ENCODE measurements around the gene AGK. TPM values are rescaled to one million over a fixed set of nuclear protein-coding genes. Genes with fewer than 3 reads are reported as not detected.
"Not testable (repeated sequence)": the region's sequence is repeated elsewhere in the genome, so short reads cannot be mapped to it uniquely, and the experiment has no call there.

The AGK gene
- total and polyA plus RNA-seq, 8 donors: 2.9 to 42.8 (median 12.7) TPM

GRCh38 chr7:141646826-141647480 lies 95.7 kb downstream of the AGK start:
- no peak overlapping the region for H3K27ac ChIP-seq
- DNase-seq: no peak
- H3K4me1 ChIP-seq: peaks cover 5 to 21% (median 13%) of the 10 kb centered on the region in 4 donors
- no peaks in the 10 kb centered on the region for H3K9me3 ChIP-seq
- H3K27me3 ChIP-seq: no peaks in the 10 kb centered on the region
- H3K4me3 ChIP-seq: no peak overlapping the region
- TF ChIP-seq EP300 (IDR thresholded peaks at IDR 0.05): no peak
- no peak for TF ChIP-seq POLR2AphosphoS5 (IDR thresholded peaks at IDR 0.05)
- TF ChIP-seq CTCF (IDR thresholded peaks at IDR 0.05): no peak
- TF ChIP-seq POLR2A (IDR thresholded peaks at IDR 0.05): no peak
- intact Hi-C loops (cut with DNase I; ENCODE audit: low total_unique reads): no loop called here
- H3K36me3 ChIP-seq: peaks cover 0 to 19% (median 11%) of the 10 kb centered on the region in 4 donors
- 87 to 94% (median 91%) methylated on average over 6 of the region's 6 CpGs for WGBS, 5 donors

DNA sequence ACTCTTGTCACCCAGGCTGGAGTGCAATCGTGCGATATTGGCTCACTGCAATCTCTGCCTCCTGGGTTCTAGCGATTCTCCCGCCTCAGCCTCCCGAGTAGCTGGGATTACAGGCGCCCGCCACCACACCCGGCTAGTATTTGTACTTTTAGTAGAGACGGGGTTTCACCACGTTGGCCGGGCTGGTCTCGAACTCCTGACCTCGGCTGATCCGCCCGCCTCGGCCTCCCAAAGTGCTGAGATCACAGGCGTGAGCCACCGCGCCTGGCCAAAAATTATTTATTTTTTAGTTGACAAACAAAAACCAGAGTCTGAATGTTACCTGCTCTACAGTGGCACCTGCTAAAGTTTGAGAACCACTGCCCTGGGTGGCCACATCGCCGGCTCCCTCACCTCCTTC lies 96.5 kb downstream of the AGK start:
- H3K27me3 ChIP-seq; H3K27ac ChIP-seq; H3K9me3 ChIP-seq; intact Hi-C loops (cut with DNase I; ENCODE audit: low total_unique reads); H3K4me3 ChIP-seq; DNase-seq: not testable (repeated sequence)
- 94 to 97% (median 96%) methylated on average over 21 of the region's 21 CpGs for WGBS, 5 donors
- Histone ChIP-seq H3K4me1 (peaks cover 5 to 21% (median 13%) of the 10 kb centered on the region in 4 donors), H3K36me3 (peaks cover 3 to 18% (median 9%) of the 10 kb centered on the region in 4 donors)

DNA sequence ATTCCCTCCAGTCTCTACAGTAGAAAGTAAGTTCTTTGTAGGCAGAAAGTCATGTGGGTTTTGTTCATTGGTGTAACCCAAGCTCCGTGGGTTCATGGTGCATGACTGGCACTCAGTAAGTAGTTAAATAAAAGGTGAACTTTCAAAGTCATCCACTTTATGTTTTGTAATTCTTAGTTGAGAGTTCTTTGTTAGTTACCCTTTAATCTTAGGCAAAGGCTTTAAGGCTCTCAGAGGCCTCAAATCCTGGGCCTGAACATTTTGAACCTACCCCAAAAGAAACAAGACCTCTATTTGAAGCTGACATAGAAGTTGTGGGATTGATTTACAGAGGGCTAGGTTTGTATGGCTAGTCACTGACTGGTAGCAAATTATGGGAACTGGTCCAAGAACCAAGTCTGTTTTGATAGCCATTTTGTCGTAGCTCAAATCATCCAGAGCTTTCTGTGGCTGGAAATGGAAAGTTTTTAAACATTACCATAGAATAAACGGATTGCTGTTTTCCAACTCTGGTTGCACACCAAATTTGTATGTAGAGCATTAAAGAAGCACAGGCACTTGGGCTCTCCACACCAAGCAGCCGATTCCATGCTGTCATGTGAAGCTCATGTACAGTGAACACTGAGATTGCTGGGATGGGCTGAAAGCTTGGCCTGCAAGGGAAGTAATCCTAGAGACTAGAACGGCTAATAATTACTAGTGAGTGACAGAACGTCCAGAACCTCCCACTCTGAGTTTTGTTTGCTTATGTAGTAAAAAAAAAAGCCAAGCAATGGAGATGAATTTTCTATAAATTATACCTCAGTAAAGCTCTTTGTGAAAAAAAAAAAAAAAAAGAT lies 97.3 kb downstream of the AGK start:
- Histone ChIP-seq H3K27me3 (no peaks in the 10 kb centered on the region), H3K9me3 (no peaks in the 10 kb centered on the region), H3K4me3 (no peak overlapping the region), H3K27ac (peak overlapping the region in 3 of 5 donors; percentile 2 to 29 (median 7)), H3K4me1 (peaks cover 5 to 21% (median 13%) of the 10 kb centered on the region in 4 donors), H3K36me3 (peaks cover 11 to 23% (median 14%) of the 10 kb centered on the region in 4 donors)
- DNase-seq: no peak
- intact Hi-C loops (cut with DNase I; ENCODE audit: low total_unique reads): no loop called here
- no peak for TF ChIP-seq POLR2A (IDR thresholded peaks at IDR 0.05)
- TF ChIP-seq EP300 (IDR thresholded peaks at IDR 0.05): no peak
- no peak for TF ChIP-seq CTCF (IDR thresholded peaks at IDR 0.05)
- no peak for TF ChIP-seq POLR2AphosphoS5 (IDR thresholded peaks at IDR 0.05)
- WGBS, 5 donors: 33 to 59% (median 39%) methylated on average over 6 of the region's 6 CpGs

DNA sequence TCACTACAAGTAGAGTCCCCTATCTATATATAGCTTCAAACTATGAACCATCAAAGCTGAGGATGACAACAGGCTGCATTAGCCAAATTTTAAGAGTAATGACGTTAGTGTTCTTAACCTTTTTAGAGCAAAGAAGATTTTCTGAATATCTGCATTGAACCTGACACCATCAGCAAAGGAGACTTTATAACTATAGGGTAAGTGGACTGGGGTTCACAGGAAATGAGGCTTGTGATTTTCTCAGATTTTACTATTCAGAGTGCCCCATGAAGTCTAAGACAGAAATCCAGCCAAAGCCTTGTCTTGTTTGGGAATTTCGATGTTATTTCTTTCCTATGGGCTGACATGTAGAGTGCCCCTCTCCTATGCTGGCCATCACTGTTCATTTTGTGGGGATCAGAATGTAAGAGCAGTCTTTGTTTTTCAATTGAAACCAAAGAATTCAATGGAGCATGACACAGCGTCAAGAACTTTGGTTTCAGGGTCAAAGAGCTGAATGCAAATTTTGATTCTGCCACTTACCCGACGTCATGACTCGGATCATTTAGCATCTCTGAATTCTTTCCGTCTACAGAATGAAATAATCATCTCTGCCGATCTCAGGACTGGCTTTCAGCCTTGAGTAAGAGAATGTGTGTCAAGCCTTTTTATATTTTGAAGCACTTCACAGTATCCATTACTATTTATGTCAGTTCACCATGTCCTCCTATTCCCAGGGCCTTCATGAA lies 98.1 kb downstream of the AGK start:
- WGBS, 5 donors: 75 to 87% (median 78%) methylated on average over 8 of the region's 8 CpGs
- peaks cover 5 to 21% (median 15%) of the 10 kb centered on the region in 4 donors for H3K4me1 ChIP-seq
- H3K4me3 ChIP-seq: no peak overlapping the region
- no peaks in the 10 kb centered on the region for H3K27me3 ChIP-seq
- H3K9me3 ChIP-seq: no peaks in the 10 kb centered on the region
- TF ChIP-seq POLR2AphosphoS5 (IDR thresholded peaks at IDR 0.05): no peak
- TF ChIP-seq POLR2A (IDR thresholded peaks at IDR 0.05): no peak
- no peak for TF ChIP-seq CTCF (IDR thresholded peaks at IDR 0.05)
- no peak for TF ChIP-seq EP300 (IDR thresholded peaks at IDR 0.05)
- no peak for DNase-seq
- peak overlapping the region in 2 of 5 donors; percentile 29 to 35 for H3K27ac ChIP-seq
- intact Hi-C loops (cut with DNase I; ENCODE audit: low total_unique reads): no loop called here
- peaks cover 11 to 19% (median 15%) of the 10 kb centered on the region in 4 donors for H3K36me3 ChIP-seq

Data from stomach (tissue), 9 donors.